NOMO-1 treated with DMSO at 0.1 percent for 48 hours (cell line): ENCODE results near the gene POLRMT.

Experiments
- DNase-seq: peaks from one replicate; lab custom pipeline; 2025; ENCODE audit not compliant: unreplicated experiment; lab: John Stamatoyannopoulos, UW

The POLRMT gene

DNA sequence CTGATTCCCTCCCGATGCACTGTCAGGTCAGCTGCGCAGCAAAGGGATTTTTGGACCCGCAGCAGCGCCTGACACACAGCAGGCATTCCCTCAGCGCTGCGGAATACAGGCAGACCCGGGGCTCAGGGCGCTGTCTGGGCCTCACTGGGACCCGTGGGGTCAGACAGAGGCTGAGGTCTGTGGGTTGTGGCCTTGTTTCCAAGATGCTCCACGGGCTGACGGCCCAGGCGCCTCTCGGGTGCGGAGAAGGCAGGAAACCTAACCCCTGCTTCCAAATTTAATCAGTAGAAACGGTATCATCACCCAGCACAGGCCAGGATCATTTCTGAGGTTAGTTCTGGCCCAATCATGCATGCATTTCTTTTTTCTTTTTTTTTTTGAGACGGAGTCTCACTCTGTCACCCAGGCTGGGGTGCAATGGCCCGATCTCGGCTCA, 30.4 kb upstream of the POLRMT start:
- DNase-seq = no peak

DNA sequence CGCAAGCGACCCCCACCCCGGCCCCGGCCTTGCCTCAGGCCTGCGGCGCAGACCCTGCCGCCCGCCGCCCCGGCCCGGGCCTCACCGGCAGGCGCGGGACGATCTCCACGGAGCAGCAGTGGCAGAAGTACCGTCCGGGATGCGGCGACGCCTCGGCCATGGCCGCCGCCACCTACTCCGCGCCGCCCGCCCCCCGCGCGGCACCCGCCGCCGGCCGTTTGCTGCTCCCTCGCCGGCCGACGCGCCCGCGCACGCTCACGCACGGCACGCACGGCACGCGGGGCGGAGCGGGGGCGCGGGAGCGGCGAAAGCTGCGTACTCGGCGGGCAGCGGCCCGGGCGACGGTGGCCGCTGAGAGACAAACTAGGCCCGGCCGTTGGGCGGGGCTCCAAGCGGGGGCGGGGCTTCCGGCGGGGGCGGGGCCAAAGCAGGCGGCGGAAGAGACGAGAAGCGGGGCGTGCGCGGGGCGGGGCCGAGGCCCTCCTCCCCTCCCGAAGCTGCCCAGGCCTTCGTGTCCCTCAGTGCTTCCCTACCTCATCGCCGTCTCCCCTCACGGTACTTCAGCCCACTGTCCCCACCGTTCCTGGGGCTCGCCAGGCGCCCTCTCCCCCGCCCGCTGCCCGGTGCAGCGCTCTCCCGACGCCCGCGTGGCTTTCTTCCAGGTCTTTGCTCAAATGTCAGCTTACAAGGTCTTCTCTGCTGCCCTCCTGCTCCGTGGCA, 29.8 kb upstream of the POLRMT start, which contains the start of gene RNF126:
TSS of gene RNF126 (minus strand) at position 253 of the 720 bp plus-strand sequence. CDS start at position 160, 93 bp downstream.
- peak; percentile 89 for DNase-seq

DNA sequence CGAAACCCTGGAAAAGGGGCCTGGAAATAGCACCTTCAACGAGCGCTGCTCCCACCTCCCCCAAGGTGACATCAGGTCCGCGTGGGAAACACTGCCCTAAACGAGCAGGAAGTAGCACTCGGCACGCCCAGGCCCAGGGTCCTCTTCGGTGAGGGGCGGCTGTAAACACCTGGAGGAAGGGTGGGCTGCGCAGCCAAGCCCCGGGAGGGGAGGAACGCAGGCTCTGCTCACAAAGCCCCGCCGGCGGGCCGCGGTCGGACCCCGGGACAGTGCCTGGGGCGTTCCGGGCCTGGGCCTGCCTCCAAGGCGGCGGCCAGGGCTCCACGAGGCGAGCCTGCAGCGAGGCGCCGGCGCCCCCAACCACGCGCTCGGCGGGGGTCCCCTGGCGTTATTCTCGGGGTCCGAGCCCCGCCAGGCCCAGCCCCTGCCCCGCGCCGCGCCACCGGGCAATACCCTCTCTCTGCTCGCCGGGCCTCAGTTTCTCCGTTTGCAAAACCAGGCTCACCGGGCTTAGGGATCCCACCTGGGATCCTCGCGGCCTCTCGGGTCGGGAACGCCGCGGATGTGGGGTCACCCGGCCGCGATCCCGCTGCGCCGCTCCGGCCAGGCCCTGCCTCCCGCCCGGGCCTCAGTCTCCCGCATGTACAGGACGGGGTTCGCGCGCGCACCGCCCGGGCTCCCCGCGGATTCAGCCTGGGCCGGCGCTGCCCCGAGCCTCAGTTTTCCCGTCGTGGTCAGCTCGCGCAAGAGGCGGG, 29.0 kb upstream of the POLRMT start:
- DNase-seq = peak; percentile 56

DNA sequence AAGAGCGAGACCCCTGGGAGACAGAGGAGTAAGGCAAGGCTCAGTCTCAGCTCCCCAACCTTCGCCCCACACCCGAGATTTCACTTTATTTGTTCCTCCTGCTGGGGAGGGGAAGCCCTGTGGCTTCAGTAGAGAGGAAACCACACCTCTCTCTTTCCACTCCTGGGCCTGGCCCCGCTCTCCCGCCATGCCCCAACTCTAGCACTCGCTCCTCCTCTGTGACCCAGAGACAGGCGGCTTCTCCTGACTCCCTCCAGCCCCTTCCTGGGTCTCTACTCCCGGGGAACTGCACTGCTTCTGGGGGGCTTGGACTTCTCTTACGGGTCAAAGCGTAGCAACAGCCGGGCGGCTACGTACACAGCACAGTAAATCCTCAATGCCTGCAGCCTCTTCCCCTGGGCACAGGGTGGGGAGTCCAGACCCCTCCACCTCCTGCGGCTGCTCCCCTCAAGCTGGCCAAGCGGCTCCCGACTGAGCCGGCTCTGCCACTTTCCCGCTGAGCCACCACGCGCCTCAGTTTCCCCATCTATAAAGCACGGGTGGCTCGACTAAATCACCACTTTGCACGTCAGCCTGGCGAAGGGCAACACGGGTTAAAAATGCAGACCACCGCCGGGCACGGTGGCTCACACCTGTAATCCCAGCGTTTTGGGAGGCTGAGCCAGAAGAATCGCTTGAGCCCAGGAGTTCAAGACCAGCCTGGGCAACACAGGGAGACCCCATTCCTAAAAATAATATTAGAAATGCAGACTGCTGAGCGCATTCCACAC, 28.3 kb upstream of the POLRMT start:
- DNase-seq = peak; percentile 53

DNA sequence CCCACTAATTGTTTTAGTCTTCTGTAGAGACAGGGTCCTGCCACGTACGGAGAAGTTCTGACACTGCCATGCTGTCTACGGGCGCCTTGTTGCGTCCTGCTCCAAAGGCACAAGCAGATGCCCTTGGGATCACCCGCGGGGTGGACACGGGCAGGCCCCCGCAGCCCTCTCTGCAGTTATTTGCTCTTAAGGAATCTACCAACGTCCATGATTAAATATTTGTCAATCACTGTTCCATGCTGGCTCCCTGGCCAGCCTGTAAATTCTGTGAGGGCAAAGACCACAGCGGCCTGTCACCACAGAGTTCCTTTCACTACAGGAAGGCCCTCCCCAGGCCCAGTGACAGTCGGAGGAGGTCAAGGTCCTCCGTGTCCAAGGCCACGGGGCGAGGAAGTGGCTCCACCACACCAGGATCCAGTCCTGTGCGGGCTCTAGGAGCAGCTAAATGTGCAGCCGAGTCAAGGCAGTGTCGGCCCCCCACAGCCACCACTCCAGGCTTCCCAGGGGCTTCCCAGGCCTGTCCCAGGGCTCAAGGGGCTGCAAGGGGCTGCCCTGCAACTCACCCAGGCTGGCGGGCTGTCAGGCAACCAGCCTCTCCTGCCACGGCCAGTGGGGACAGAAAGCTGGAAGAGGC, 27.6 kb upstream of the POLRMT start:
- DNase-seq = no peak

GRCh38 chr19:658916-659839, 25.8 kb upstream of the POLRMT start:
- DNase-seq = no peak

- DNase-seq = no peak
Measured at GRCh38 chr19:658059-658839, 24.9 kb upstream of the POLRMT start.

- DNase-seq = no peak
Measured at GRCh38 chr19:657611-658010, 24.3 kb upstream of the POLRMT start.

- no peak for DNase-seq
Measured at GRCh38 chr19:656751-657559, 23.6 kb upstream of the POLRMT start.

GRCh38 chr19:655691-656090, 22.4 kb upstream of the POLRMT start:
- DNase-seq = no peak

GRCh38 chr19:653425-653824, 20.1 kb upstream of the POLRMT start:
- no peak for DNase-seq

DNA sequence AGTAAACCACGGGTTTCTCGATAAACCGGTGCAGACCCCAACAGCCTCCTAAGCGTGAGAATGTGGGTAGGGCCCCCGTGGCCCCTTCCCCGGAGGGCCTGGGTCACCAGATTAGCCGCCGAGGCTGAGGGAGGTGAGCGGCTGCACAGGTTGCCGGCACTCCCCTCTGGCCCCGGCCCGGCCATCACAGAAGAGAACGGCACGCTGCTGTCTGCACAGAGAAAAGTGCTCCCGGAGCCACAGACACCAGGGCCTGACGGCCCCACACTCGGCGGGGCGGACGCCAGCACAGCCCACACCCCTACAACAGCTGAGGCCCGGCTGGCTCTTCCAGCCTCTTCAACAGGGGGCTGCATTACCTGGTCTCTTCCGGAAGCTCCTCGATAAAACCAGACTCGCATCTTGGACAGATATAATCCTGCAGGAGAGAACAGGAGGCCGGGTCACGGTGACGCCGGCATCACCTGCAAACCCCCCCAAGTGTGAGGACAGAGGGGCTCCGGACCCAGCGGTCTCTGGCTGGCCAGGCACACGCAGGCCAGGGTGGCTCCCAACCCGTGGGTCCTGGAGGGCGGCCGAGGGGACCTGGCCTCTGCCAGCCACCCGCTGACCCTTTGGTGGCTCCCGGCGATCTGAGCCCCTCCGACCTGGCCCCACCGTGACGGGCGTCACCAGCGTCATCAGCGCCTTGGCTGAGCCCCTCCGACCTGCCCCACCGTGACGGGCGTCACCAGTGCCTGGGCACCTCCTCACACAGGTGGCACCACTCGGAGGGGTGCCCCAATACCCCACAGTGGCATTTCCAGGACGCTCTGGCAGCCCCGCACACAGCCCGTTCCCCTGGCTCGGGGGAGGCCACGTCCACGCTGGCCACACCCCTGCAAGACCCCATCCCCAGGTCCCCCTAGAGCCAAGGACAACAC, 19.4 kb upstream of the POLRMT start:
- no peak for DNase-seq

DNA sequence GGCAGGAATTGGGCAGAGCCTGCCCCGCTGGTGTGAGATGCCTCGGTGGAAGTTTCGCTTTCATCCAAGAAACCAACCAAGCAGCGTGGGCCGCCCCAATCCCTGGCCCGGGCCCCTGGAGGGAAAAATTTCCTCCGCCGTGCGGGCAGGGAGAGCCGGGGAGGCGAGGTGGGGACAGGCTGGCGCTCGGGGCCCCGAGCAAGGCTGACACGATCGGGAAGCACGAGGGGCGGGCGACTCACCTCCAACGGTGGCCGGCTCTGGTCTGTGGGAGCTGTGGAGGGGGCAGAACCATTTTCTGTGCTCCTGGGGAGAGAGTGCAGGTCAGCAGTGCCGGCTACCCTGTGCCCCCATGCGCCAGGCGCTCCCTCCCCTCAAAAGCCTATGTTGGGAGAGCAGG, 18.7 kb upstream of the POLRMT start:
- DNase-seq = no peak

DNA sequence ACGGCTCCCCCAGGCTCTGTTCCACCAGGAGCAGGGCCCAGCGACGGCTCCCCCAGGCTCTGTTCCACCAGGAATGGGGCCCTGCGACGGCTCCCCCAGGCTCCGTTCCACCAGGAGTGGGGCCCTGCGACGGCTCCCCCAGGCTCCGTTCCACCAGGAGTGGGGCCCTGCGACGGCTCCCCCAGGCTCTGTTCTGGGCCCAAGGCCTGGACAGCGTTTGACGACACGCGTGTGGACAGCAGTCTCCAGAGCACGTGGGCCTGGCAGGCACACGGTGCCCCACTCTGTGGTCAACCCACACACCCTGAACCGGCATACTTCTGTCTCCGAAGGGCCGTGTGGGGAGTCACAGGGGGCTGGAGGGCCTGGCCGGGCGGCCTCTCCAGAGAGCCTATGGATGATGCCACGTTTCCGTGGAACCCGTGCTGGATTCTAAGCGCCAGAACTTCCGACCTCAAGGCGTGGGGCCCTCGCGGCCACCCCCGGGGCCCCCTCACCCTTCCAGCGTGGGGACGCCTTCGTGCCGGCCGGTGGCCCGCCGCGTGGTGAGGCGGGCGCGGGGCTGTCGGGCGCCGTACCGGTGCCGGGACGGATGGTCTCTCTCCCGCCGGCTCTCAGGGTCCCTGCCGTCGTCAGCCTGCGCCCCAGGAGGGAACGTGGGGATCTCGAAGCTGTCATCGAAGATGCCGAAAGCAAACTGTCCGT, 17.9 kb upstream of the POLRMT start:
- no peak for DNase-seq

- DNase-seq = no peak
Measured at GRCh38 chr19:650121-650520, 16.8 kb upstream of the POLRMT start.

DNA sequence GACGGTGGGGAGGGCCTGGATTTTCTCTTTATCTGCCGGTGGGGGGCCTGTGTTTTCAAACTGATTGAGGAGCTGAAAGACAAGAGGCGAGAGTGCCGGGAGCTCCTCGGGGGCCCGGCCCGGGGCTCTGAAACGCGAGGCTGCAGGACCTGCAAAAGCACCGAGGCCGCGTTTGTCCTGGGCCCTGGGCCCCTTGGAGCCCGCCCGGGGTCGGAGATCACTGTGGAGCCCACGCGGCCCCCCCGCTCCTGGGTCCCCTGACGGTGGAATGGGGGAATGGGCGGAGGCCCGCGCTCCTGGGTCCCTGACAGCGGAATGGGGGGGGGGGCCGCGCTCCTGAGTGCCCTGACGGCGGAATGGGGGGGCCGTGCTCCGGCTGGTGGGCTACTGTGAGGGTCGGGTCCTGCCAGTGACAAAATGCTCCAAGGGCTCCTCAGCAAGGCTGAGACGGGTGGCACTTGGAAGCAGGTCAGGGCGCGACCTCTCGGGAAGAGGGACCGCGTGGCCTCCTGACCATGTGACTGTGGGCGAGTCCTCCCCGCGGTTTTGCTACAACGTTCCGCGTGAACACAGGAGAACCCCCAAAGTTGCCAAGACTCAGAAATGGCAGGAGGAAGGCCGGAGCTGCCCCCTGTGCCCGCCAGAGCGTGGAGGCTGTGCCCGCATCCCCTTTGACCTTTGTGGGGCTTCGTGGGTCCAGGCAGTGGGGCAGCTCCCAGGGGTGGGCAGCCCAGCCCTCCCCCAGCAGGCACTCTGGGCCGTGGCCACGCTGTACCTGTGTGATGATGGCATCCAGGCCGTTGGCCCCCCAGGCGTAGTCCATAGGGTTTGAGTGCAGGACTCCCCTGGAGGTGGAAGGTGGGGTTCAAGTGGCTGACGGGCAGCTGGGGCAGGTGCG, 15.8 kb upstream of the POLRMT start:
- DNase-seq = no peak
